HG03342 (cell line): ENCODE results near the gene RNGTT.
"Not testable (repeated sequence)": the region's sequence is repeated elsewhere in the genome, so short reads cannot be mapped to it uniquely, and the experiment has no call there.

Source experiments
- ATAC-seq: cut with Tn5 transposase; IDR thresholded peaks from one replicate; pipeline ENCODE4 v1.9.1; 2021; ENCODE audit warnings: mild to moderate bottlenecking, moderate library complexity; ENCODE audit not compliant: unreplicated experiment

Gene RNGTT

GRCh38 chr6:88914895-88915598 lies 48.4 kb downstream of the RNGTT start:
- no peak for ATAC-seq

- ATAC-seq: no peak
Measured at GRCh38 chr6:88914180-88914579, 49.2 kb downstream of the RNGTT start.

GRCh38 chr6:88913471-88913870 lies 49.9 kb downstream of the RNGTT start:
- ATAC-seq: no peak

GRCh38 chr6:88910922-88911778 lies 52.3 kb downstream of the RNGTT start:
- ATAC-seq: no peak

GRCh38 chr6:88908598-88909548 lies 54.5 kb downstream of the RNGTT start:
- ATAC-seq: no peak

GRCh38 chr6:88907148-88907547 lies 56.3 kb downstream of the RNGTT start:
- ATAC-seq: not testable (repeated sequence)

- ATAC-seq: no peak
Measured at GRCh38 chr6:88899569-88900316, 63.7 kb downstream of the RNGTT start.

GRCh38 chr6:88895911-88896310 lies 67.5 kb downstream of the RNGTT start:
- no peak for ATAC-seq

- ATAC-seq: no peak
Measured at GRCh38 chr6:88890860-88891845, 72.3 kb downstream of the RNGTT start.

GRCh38 chr6:88890394-88890793 lies 73.0 kb downstream of the RNGTT start:
- ATAC-seq: no peak

- ATAC-seq: no peak
Measured at GRCh38 chr6:88884361-88884760, 79.1 kb downstream of the RNGTT start.

GRCh38 chr6:88882536-88882935 lies 80.9 kb downstream of the RNGTT start:
- ATAC-seq: no peak

- ATAC-seq: no peak
Measured at GRCh38 chr6:88881451-88881850, 82.0 kb downstream of the RNGTT start.

- no peak for ATAC-seq
Measured at GRCh38 chr6:88880021-88880420, 83.4 kb downstream of the RNGTT start.

- no peak for ATAC-seq
Measured at GRCh38 chr6:88877893-88878292, 85.5 kb downstream of the RNGTT start.

- no peak for ATAC-seq
Measured at GRCh38 chr6:88872962-88873361, 90.5 kb downstream of the RNGTT start.

GRCh38 chr6:88871498-88871897 lies 91.9 kb downstream of the RNGTT start:
- ATAC-seq: no peak

GRCh38 chr6:88870717-88871330 lies 92.6 kb downstream of the RNGTT start:
- ATAC-seq: no peak
